ENCODE measurements around the gene ANKRD33B. TPM values are rescaled to one million over a fixed set of nuclear protein-coding genes. Genes with fewer than 3 reads are reported as not detected.
A peak's percentile ranks its signal among the peaks of the same experiment; 100 is the strongest.
"Not testable (repeated sequence)": the region's sequence is repeated elsewhere in the genome, so short reads cannot be mapped to it uniquely, and the experiment has no call there.

ANKRD33B gene
- total and polyA plus RNA-seq, 7 donors: 1.4 to 32.7 (median 7.8) TPM

DNA sequence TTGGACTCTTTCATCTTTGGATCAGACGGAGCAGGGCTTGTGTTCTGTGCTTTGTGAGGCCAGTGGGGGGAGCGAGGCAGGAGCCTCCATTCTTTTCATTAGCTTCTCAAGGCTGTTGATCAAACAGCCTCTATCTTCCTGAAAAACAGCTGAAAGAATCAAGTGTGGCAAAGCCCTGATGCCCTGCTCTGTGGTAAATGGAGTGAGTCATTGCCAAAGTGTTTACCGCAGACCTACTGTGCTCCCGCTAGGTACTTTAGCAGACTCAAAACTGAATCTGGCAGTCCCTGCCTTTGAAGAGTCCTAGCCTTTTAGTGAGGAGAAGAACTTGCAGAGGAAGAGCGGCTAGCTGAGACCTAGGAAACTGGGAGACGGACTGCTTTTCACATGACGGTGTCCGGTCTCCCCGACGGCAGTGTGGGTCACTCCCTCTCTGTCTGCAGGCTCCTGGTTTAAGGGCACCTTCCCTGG, 3.3 kb downstream of the ANKRD33B start:
- TF ChIP-seq, protein P1, sequence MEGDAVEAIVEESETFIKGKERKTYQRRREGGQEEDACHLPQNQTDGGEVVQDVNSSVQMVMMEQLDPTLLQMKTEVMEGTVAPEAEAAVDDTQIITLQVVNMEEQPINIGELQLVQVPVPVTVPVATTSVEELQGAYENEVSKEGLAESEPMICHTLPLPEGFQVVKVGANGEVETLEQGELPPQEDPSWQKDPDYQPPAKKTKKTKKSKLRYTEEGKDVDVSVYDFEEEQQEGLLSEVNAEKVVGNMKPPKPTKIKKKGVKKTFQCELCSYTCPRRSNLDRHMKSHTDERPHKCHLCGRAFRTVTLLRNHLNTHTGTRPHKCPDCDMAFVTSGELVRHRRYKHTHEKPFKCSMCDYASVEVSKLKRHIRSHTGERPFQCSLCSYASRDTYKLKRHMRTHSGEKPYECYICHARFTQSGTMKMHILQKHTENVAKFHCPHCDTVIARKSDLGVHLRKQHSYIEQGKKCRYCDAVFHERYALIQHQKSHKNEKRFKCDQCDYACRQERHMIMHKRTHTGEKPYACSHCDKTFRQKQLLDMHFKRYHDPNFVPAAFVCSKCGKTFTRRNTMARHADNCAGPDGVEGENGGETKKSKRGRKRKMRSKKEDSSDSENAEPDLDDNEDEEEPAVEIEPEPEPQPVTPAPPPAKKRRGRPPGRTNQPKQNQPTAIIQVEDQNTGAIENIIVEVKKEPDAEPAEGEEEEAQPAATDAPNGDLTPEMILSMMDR (IDR thresholded peaks at IDR 0.05): no peak
- intact Hi-C loops (cut with DNase I): no loop called here
- no peaks in the 10 kb centered on the region for H3K36me3 ChIP-seq (ENCODE audit: insufficient read depth in 1 of 2, low read depth in 1 of 2)
- 73 to 78% (median 74%) methylated on average over 10 of the region's 10 CpGs for WGBS, 3 donors
- H3K27me3 ChIP-seq (ENCODE audit: insufficient read depth in 3 of 3, low read length in 2 of 3): peaks cover 0 to 17% (median 5%) of the 10 kb centered on the region in 3 donors
- H3K4me1 ChIP-seq: peaks cover 13% of the 10 kb centered on the region
- ATAC-seq: no peak
- peak overlapping the region; percentile 55 for H3K27ac ChIP-seq
- DNase-seq: peak in 1 of 2 donors; percentile 30
- peak overlapping the region; percentile 79 for H3K4me3 ChIP-seq
- no peaks in the 10 kb centered on the region for H3K9me3 ChIP-seq

DNA sequence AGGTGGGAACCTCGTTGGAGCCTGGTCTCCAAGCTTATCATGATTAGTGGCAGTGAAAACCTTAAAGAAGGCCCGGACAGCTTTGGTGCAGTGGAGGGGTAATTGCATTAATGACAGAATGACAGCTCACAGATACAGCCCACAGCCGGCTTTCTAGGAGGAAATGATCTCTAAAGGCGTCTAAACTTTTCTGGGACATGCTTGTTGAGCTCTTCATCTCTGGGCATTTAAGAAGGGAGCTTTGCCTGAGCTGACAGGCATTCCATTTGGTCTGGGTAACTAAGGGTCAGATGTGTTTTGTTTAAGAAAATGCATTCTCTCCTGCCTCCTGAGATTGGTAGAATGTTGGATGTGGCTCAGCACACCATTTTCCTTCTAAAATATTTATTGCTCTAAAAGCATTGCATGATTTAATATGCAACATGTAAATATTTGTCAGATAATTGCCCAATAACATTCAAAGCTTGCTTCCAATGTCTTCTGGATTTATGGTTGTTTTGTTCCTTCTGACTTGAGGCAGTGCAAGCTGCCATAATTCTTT, 4.0 kb downstream of the ANKRD33B start:
- peaks cover 0 to 10% (median 5%) of the 10 kb centered on the region in 3 donors for H3K27me3 ChIP-seq (ENCODE audit: insufficient read depth in 3 of 3, low read length in 2 of 3)
- peak overlapping the region; percentile 55 for H3K27ac ChIP-seq
- ATAC-seq (no peak), DNase-seq (no peak)
- intact Hi-C loops (cut with DNase I): no loop called here
- peaks cover 13% of the 10 kb centered on the region for H3K4me1 ChIP-seq
- TF ChIP-seq, protein P1 (IDR thresholded peaks at IDR 0.05): no peak
- H3K36me3 ChIP-seq (ENCODE audit: insufficient read depth in 1 of 2, low read depth in 1 of 2): no peaks in the 10 kb centered on the region
- 41 to 48% (median 46%) methylated on average over 4 of the region's 4 CpGs for WGBS, 3 donors
- H3K9me3 ChIP-seq: no peaks in the 10 kb centered on the region
- peak overlapping the region; percentile 34 for H3K4me3 ChIP-seq

DNA sequence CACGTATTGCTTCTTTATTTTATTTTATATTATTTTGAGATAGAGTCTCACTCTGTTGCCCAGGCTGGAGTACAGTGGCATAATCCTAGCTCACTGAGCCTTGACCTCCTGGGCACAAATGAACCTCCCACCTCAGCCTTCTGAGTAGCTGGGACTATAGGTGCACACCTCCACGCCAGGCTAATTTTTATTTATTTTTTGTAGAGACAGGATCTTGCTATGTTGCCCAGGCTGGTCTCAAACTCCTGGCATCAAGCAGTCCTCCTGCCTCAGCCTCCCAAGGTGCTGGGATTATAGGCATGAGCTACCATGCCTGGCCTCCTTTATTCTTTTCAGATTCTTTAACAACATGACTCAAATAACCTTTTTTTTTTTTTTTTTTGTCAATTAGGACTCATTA, 6.7 kb downstream of the ANKRD33B start:
- H3K9me3 ChIP-seq; H3K36me3 ChIP-seq (ENCODE audit: insufficient read depth in 1 of 2, low read depth in 1 of 2); H3K4me3 ChIP-seq; H3K27me3 ChIP-seq (ENCODE audit: insufficient read depth in 3 of 3, low read length in 2 of 3); intact Hi-C loops (cut with DNase I); H3K27ac ChIP-seq; ATAC-seq; DNase-seq: not testable (repeated sequence)
- H3K4me1 ChIP-seq: peaks cover 13% of the 10 kb centered on the region
- 91 to 93% (median 91%) methylated on average over 2 of the region's 2 CpGs for WGBS, 3 donors

DNA sequence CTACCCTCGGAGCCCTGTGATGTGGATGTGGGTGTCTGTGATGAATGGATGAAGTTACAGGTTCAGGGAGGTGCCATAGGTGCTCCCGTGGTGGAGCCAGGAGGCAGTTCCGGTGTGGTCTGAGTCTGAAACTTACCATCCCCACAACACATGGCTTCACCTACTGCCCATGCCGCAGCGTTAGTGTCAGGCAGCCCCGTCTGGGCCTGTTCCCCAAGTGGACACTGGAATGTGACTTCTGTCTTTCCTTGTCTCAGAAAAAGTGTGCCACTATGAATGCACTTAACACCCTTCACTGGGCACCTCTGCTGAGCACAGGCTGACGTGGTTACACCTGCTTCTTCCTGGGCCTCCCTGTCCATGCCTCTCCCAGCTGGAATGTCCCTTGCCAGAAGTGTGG, 8.6 kb downstream of the ANKRD33B start:
- Histone ChIP-seq H3K9me3 (no peaks in the 10 kb centered on the region), H3K27me3 (ENCODE audit: insufficient read depth in 3 of 3, low read length in 2 of 3) (no peaks in the 10 kb centered on the region), H3K27ac (no peak overlapping the region), H3K4me1 (peaks cover 12% of the 10 kb centered on the region), H3K36me3 (ENCODE audit: insufficient read depth in 1 of 2, low read depth in 1 of 2) (no peaks in the 10 kb centered on the region), H3K4me3 (no peak overlapping the region)
- intact Hi-C loops (cut with DNase I): no loop called here
- TF ChIP-seq, protein P1 (IDR thresholded peaks at IDR 0.05): no peak
- DNase-seq (no peak), ATAC-seq (no peak)
- 90 to 94% (median 91%) methylated on average over 7 of the region's 7 CpGs for WGBS, 3 donors

DNA sequence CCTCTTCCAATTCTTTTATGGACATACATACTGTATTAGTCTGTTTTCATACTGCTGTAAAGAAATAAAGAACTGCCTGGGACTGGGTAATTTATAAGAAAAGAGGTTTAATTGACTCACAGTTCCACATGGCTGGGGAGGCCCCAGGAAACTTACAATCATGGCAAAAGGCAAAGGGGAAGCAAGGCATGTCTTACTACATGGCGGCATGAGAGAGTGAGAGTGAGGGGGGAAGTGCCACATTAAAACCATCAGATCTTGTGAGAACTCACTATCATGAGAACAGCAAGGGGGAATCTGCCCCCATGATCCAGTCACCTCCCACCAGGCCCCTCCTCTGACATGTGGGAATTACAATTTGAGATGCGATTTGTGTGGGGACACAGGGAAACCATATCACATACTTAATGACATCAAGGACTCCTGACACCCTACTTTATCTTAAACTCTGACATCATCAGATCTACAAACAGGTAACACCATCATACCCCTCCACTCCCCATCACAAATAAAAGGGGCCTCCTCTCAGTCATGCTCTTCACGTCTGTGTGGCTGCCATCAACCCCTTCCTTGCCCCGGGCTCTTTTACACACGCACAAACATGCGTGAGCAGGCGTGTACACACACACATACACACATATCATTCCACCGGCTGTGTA, 9.7 kb downstream of the ANKRD33B start:
- peaks cover 18% of the 10 kb centered on the region for H3K4me1 ChIP-seq

DNA sequence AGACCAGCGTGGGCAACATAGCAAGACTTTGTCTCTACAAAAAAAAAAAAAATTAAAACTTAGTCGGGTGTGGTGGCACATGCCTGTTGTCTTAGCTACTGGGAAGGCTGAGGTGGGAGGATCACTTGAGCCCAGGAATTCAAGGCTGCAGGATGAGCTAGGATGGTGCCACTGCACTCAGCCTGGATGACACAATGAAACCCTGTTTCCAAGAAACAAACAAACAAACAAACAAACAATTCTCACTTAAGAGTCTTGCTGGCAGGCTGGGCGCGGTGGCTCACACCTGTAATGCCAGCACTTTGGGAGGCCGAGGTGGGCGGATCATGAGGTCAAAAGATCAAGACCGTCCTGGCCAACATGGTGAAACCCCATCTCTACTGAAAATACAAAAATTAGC, 11.0 kb downstream of the ANKRD33B start:
- ATAC-seq; H3K4me3 ChIP-seq; H3K27me3 ChIP-seq (ENCODE audit: insufficient read depth in 3 of 3, low read length in 2 of 3); H3K9me3 ChIP-seq; H3K27ac ChIP-seq; intact Hi-C loops (cut with DNase I); H3K36me3 ChIP-seq (ENCODE audit: insufficient read depth in 1 of 2, low read depth in 1 of 2); DNase-seq: not testable (repeated sequence)
- WGBS, 3 donors: 77 to 86% (median 80%) methylated on average over 1 to 7 of the region's 7 CpGs
- H3K4me1 ChIP-seq: peaks cover 18% of the 10 kb centered on the region

More for the DNA sequence above, 9.7 kb downstream of the ANKRD33B start:
- H3K4me3 ChIP-seq: no peak overlapping the region
- intact Hi-C loops (cut with DNase I): no loop called here
- no peak overlapping the region for H3K27ac ChIP-seq
- DNase-seq: no peak
- no peaks in the 10 kb centered on the region for H3K27me3 ChIP-seq (ENCODE audit: insufficient read depth in 3 of 3, low read length in 2 of 3)
- 94 to 95% (median 94%) methylated on average over 8 of the region's 8 CpGs for WGBS, 3 donors
- TF ChIP-seq, protein P1 (IDR thresholded peaks at IDR 0.05): no peak
- no peaks in the 10 kb centered on the region for H3K36me3 ChIP-seq (ENCODE audit: insufficient read depth in 1 of 2, low read depth in 1 of 2)
- no peaks in the 10 kb centered on the region for H3K9me3 ChIP-seq
- ATAC-seq: no peak

Measured in psoas muscle (tissue), 8 donors.